ENCODE measurements around the gene ERICH6B.

- no peak for TF ChIP-seq BHLHE40 (IDR thresholded peaks at IDR 0.05; ENCODE audit: borderline replicate concordance)
- TF ChIP-seq SP1 (IDR thresholded peaks at IDR 0.05), result no peak
- no peak for TF ChIP-seq FOXM1 (IDR thresholded peaks at IDR 0.05; ENCODE audit: borderline replicate concordance)
- no peak for TF ChIP-seq SUZ12 (IDR thresholded peaks at IDR 0.05)
- no peak for TF ChIP-seq FOXA1 (IDR thresholded peaks at IDR 0.05)
Measured at GRCh38 chr13:45590066-45590465, 25.5 kb downstream of the ERICH6B start.
